AG04450 (cell line): ENCODE data around the gene ADCY5. TPM values are rescaled to one million over a fixed set of nuclear protein-coding genes. Genes with fewer than 3 reads are reported as not detected.

Source experiments
- CTCF ChIA-PET: fragments of 300-600, 350-600 bp; formaldehyde crosslinking; extraction: SDS; loops from one replicate; lab custom pipeline; 2022; ENCODE audit warnings: antibody characterized with exemption, inconsistent platforms; lab: Charles Lee
- POLR2A ChIA-PET: fragments of 350-600 bp; formaldehyde crosslinking; extraction: SDS; loops from one replicate; lab custom pipeline; 2021; ENCODE audit warnings: antibody characterized with exemption, inconsistent platforms; lab: Yijun Ruan, JAX
- DNase-seq: peaks from one replicate; pipeline ENCODE4 v3.0.0-alpha.2; 2011; ENCODE audit warnings: low read depth, low spot score
- H3K27ac ChIP-seq: one replicate; pipeline ENCODE4 v1.5.1; 2012; ENCODE audit warnings: low read depth, low read length, control low read depth
- H3K27me3 ChIP-seq: one replicate; pipeline ENCODE4 v1.6.0; 2012; ENCODE audit warnings: low read length; ENCODE audit not compliant: control insufficient read depth, insufficient read depth
- H3K4me3 ChIP-seq: 2 replicates; pipeline ENCODE4 v1.5.1; 2011; ENCODE audit warnings: mild to moderate bottlenecking, low read depth, low read length, control low read depth
- H3K9me3 ChIP-seq: 2 replicates; pipeline ENCODE4 v1.5.1; 2012; ENCODE audit warnings: low read length; ENCODE audit not compliant: control insufficient read depth, insufficient read depth
- CTCF ChIP-seq: IDR thresholded peaks from 2 replicates; pipeline ENCODE4 v1.5.1; 2011; ENCODE audit warnings: low read depth, low read length, control low read depth, inconsistent platforms
- polyA plus RNA-seq: library from polyadenylated mRNA; depleted of rRNA; stranded (reverse); fragments of >200 nt; gene quantifications from 2 replicates; pipeline ENCODE4 v1.2.3, GENCODE V29; 2011

Gene ADCY5
- polyA plus RNA-seq, 1 experiment: 0.20 TPM

GRCh38 chr3:123341871-123342630 lies 106.8 kb downstream of the ADCY5 start:
- Histone ChIP-seq H3K4me3 (no peak overlapping the region), H3K27ac (no peak overlapping the region), H3K9me3 (no peaks in the 10 kb centered on the region; the same call in 1 of the 2 replicates), H3K27me3 (peaks cover 55% of the 10 kb centered on the region)
- no peak for DNase-seq
- ChIA-PET CTCF (interaction anchor here (0.9 to 1.2 kb wide), 2 partner anchors 12 to 147 kb away, joined by 3 to 4 read pairs; no protein-coding TSS in a partner anchor), POLR2A (no interaction called here)
- no peak for TF ChIP-seq CTCF

- ChIA-PET POLR2A (no interaction called here), CTCF (interaction anchor here (1.2 kb wide), 1 partner anchor 11 kb away, joined by 4 read pairs; no protein-coding TSS in a partner anchor)
- Histone ChIP-seq H3K27ac (no peak overlapping the region), H3K4me3 (no peak overlapping the region), H3K9me3 (no peaks in the 10 kb centered on the region; the same call in 1 of the 2 replicates), H3K27me3 (peaks cover 52% of the 10 kb centered on the region)
- no peak for DNase-seq
- no peak for TF ChIP-seq CTCF
Observed at GRCh38 chr3:123340336-123340735, 108.6 kb downstream of the ADCY5 start.

- no peak overlapping the region for H3K27ac ChIP-seq
- H3K9me3 ChIP-seq: no peaks in the 10 kb centered on the region; the same call in 1 of the 2 replicates
- no peak for TF ChIP-seq CTCF
- H3K4me3 ChIP-seq: no peak overlapping the region
- ChIA-PET POLR2A (no interaction called here), CTCF (no interaction called here)
- DNase-seq: no peak
- H3K27me3 ChIP-seq: peaks cover 46% of the 10 kb centered on the region
Observed at GRCh38 chr3:123339302-123339701, 109.6 kb downstream of the ADCY5 start.

GRCh38 chr3:123338620-123339061 lies 110.2 kb downstream of the ADCY5 start:
- no peaks in the 10 kb centered on the region; the same call in 1 of the 2 replicates for H3K9me3 ChIP-seq
- POLR2A ChIA-PET: no interaction called here
- H3K4me3 ChIP-seq: no peak overlapping the region
- CTCF ChIA-PET: interaction anchor here (1.7 kb wide), 1 partner anchor 220 kb away, joined by 6 read pairs; no protein-coding TSS in a partner anchor
- no peak for DNase-seq
- no peak overlapping the region for H3K27ac ChIP-seq
- no peak for TF ChIP-seq CTCF
- peaks cover 46% of the 10 kb centered on the region for H3K27me3 ChIP-seq

GRCh38 chr3:123337948-123338619 lies 110.8 kb downstream of the ADCY5 start:
- CTCF ChIA-PET: interaction anchor here (1.7 kb wide), 1 partner anchor 220 kb away, joined by 6 read pairs; no protein-coding TSS in a partner anchor
- H3K9me3 ChIP-seq: peaks cover 4% of the 10 kb centered on the region; the same call in 1 of the 2 replicates
- no peak overlapping the region for H3K27ac ChIP-seq
- no peak for DNase-seq
- no peak overlapping the region for H3K4me3 ChIP-seq
- no peak for TF ChIP-seq CTCF
- peaks cover 47% of the 10 kb centered on the region for H3K27me3 ChIP-seq
- POLR2A ChIA-PET: no interaction called here
